Glomerular visceral epithelial cell (primary cell): ENCODE data around the gene FZD4.

Source experiments
- DNase-seq: peaks from one replicate; pipeline ENCODE4 v3.0.0-alpha.2; 2016; ENCODE audit errors: extremely low spot score

The FZD4 gene

GRCh38 chr11:86912238-86912637, 43.0 kb downstream of the FZD4 start:
- no peak for DNase-seq

- no peak for DNase-seq
Measured at GRCh38 chr11:86910592-86910991, 44.6 kb downstream of the FZD4 start.

- no peak for DNase-seq
Measured at GRCh38 chr11:86906198-86906597, 49.0 kb downstream of the FZD4 start.

GRCh38 chr11:86905252-86905651, 49.9 kb downstream of the FZD4 start:
- DNase-seq, result no peak

- no peak for DNase-seq
Measured at GRCh38 chr11:86904001-86904400, 51.2 kb downstream of the FZD4 start.

- no peak for DNase-seq
Measured at GRCh38 chr11:86902345-86902744, 52.9 kb downstream of the FZD4 start.

GRCh38 chr11:86901599-86901998, 53.6 kb downstream of the FZD4 start:
- DNase-seq, result no peak

GRCh38 chr11:86900162-86900561, 55.0 kb downstream of the FZD4 start:
- no peak for DNase-seq

- DNase-seq, result no peak
Measured at GRCh38 chr11:86898689-86899088, 56.5 kb downstream of the FZD4 start.

- no peak for DNase-seq
Measured at GRCh38 chr11:86896441-86896841, 58.8 kb downstream of the FZD4 start.
